ENCODE measurements around the gene KRTAP10-1.
A peak's percentile ranks its signal among the peaks of the same experiment; 100 is the strongest.

Gene KRTAP10-1

GRCh38 chr21:44556879-44557278 lies 16.9 kb upstream of the KRTAP10-1 start:
- TF ChIP-seq, protein P1, sequence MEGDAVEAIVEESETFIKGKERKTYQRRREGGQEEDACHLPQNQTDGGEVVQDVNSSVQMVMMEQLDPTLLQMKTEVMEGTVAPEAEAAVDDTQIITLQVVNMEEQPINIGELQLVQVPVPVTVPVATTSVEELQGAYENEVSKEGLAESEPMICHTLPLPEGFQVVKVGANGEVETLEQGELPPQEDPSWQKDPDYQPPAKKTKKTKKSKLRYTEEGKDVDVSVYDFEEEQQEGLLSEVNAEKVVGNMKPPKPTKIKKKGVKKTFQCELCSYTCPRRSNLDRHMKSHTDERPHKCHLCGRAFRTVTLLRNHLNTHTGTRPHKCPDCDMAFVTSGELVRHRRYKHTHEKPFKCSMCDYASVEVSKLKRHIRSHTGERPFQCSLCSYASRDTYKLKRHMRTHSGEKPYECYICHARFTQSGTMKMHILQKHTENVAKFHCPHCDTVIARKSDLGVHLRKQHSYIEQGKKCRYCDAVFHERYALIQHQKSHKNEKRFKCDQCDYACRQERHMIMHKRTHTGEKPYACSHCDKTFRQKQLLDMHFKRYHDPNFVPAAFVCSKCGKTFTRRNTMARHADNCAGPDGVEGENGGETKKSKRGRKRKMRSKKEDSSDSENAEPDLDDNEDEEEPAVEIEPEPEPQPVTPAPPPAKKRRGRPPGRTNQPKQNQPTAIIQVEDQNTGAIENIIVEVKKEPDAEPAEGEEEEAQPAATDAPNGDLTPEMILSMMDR (IDR thresholded peaks at IDR 0.05): no peak
- no peak for DNase-seq
- H3K27ac Mint-ChIP-seq: no peak overlapping the region

GRCh38 chr21:44555200-44555875 lies 15.3 kb upstream of the KRTAP10-1 start:
- TF ChIP-seq, protein P1 (IDR thresholded peaks at IDR 0.05): no peak
- peaks cover 41% of the 10 kb centered on the region for H3K4me1 Mint-ChIP-seq
- no peak for DNase-seq
- H3K9me3 Mint-ChIP-seq: peaks cover 11% of the 10 kb centered on the region
- H3K36me3 Mint-ChIP-seq (ENCODE audit: low read depth): no peaks in the 10 kb centered on the region
- peak overlapping the region; percentile 37 for H3K27ac Mint-ChIP-seq
- peaks cover 5% of the 10 kb centered on the region for H3K27me3 Mint-ChIP-seq (ENCODE audit: low read depth, poor library complexity)
- no peak overlapping the region for H3K4me3 Mint-ChIP-seq

More at GRCh38 chr21:44556879-44557278, 16.9 kb upstream of the KRTAP10-1 start:
- Mint-ChIP-seq H3K4me3 (peak overlapping the region; percentile 20), H3K9me3 (peaks cover 25% of the 10 kb centered on the region), H3K36me3 (ENCODE audit: low read depth) (no peaks in the 10 kb centered on the region), H3K4me1 (peaks cover 26% of the 10 kb centered on the region), H3K27me3 (ENCODE audit: low read depth, poor library complexity) (peaks cover 8% of the 10 kb centered on the region)

- Mint-ChIP-seq H3K4me1 (peaks cover 51% of the 10 kb centered on the region), H3K27me3 (ENCODE audit: low read depth, poor library complexity) (peaks cover 3% of the 10 kb centered on the region), H3K9me3 (peaks cover 2% of the 10 kb centered on the region), H3K36me3 (ENCODE audit: low read depth) (peaks cover under 1% of the 10 kb centered on the region), H3K4me3 (no peak overlapping the region), H3K27ac (no peak overlapping the region)
- no peak for DNase-seq
- TF ChIP-seq, protein P1 (IDR thresholded peaks at IDR 0.05): no peak
Measured at GRCh38 chr21:44552681-44553080, 12.7 kb upstream of the KRTAP10-1 start.

- Mint-ChIP-seq H3K4me1 (peaks cover 47% of the 10 kb centered on the region), H3K9me3 (peaks cover 7% of the 10 kb centered on the region), H3K36me3 (ENCODE audit: low read depth) (peaks cover 6% of the 10 kb centered on the region), H3K27ac (no peak overlapping the region), H3K27me3 (ENCODE audit: low read depth, poor library complexity) (peaks cover 3% of the 10 kb centered on the region), H3K4me3 (no peak overlapping the region)
- no peak for DNase-seq
- TF ChIP-seq, protein P1 (IDR thresholded peaks at IDR 0.05): no peak
Measured at GRCh38 chr21:44552136-44552535, 12.1 kb upstream of the KRTAP10-1 start.

DNA sequence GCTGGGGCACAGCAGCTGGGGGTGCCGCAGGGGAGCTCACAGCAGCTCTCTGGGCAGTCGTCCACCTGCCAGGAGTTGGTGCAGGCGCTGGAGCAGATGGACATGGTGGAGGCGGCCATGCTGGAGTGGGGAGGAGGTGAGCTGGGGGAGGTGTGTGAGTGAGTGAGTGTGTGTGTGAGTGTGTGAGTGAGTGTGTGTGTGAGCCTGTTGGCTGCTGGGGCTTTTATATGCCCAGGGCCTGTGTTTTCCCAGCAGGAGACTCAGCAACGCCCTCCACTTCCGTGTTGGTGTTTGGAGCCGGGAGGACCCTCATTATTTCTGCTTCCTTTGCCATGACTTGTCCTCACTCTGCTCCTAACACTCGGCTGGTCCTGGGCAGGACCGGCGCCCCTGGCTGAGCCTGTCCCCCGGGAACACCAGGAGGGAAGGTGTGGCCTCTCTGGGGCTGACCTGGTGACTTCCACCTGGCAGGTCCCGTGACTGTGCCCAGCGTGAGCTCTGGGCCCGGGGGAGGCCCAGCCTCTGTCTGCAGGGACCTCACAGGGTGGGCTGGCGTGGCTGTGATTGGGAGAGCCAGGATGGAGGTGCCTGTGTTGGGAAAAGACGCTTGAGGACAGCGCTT lies 11.5 kb upstream of the KRTAP10-1 start, which contains the start of gene KRTAP10-2:
TSS of gene KRTAP10-2 (minus strand) at position 166 of the 622 bp plus-strand sequence. CDS start at position 119, 47 bp downstream.
- H3K27ac Mint-ChIP-seq: peak within 1 kb of the TSS; percentile 98
- TF ChIP-seq, protein P1 (IDR thresholded peaks at IDR 0.05): no peak
- H3K4me1 Mint-ChIP-seq: peaks cover 44% of the 10 kb centered on the region
- peaks cover 12% of the 10 kb centered on the region for H3K36me3 Mint-ChIP-seq (ENCODE audit: low read depth)
- DNase-seq: no peak
- H3K9me3 Mint-ChIP-seq: peaks cover 14% of the 10 kb centered on the region
- peaks cover 3% of the 10 kb centered on the region for H3K27me3 Mint-ChIP-seq (ENCODE audit: low read depth, poor library complexity)
- H3K4me3 Mint-ChIP-seq: peak within 1 kb of the TSS; percentile 55
